GM21737 (cell line): ENCODE data around the gene CUBN.
A peak's percentile ranks its signal among the peaks of the same experiment; 100 is the strongest.

Experiments used
- ATAC-seq: cut with Tn5 transposase; IDR thresholded peaks from one replicate; pipeline ENCODE4 v1.9.1; 2021; ENCODE audit warnings: mild to moderate bottlenecking, moderate library complexity; ENCODE audit not compliant: unreplicated experiment

CUBN gene

GRCh38 chr10:17047908-17048307 is 81.7 kb downstream of the CUBN start:
- no peak for ATAC-seq

- no peak for ATAC-seq
Measured at GRCh38 chr10:17046989-17047388, 82.6 kb downstream of the CUBN start.

GRCh38 chr10:17043586-17043985 is 86.0 kb downstream of the CUBN start:
- ATAC-seq = no peak

- no peak for ATAC-seq
Measured at GRCh38 chr10:17041626-17042520, 87.7 kb downstream of the CUBN start.

GRCh38 chr10:17038627-17039026 is 91.0 kb downstream of the CUBN start:
- ATAC-seq = no peak

- no peak for ATAC-seq
Measured at GRCh38 chr10:17037910-17038309, 91.7 kb downstream of the CUBN start.

- ATAC-seq = no peak
Measured at GRCh38 chr10:17035446-17035845, 94.2 kb downstream of the CUBN start.

- ATAC-seq = no peak
Measured at GRCh38 chr10:17033529-17034260, 95.9 kb downstream of the CUBN start.

- no peak for ATAC-seq
Measured at GRCh38 chr10:17031637-17032635, 97.7 kb downstream of the CUBN start.

- no peak for ATAC-seq
Measured at GRCh38 chr10:17029581-17030271, 99.9 kb downstream of the CUBN start.

GRCh38 chr10:17029239-17029580 is 100.4 kb downstream of the CUBN start:
- no peak for ATAC-seq

GRCh38 chr10:17028798-17029197 is 100.8 kb downstream of the CUBN start:
- no peak for ATAC-seq

- ATAC-seq = no peak
Measured at GRCh38 chr10:17026686-17027485, 102.7 kb downstream of the CUBN start.

GRCh38 chr10:17025444-17026295 is 103.9 kb downstream of the CUBN start:
- ATAC-seq = no peak

- ATAC-seq = no peak
Measured at GRCh38 chr10:17024461-17024860, 105.2 kb downstream of the CUBN start.

- ATAC-seq = peak; percentile 97
Measured at GRCh38 chr10:17023386-17024298, 106.0 kb downstream of the CUBN start.

- no peak for ATAC-seq
Measured at GRCh38 chr10:17022896-17023295, 106.7 kb downstream of the CUBN start.

GRCh38 chr10:17022466-17022825 is 107.2 kb downstream of the CUBN start:
- no peak for ATAC-seq
